ENCODE data around the gene POU2AF2. TPM values are rescaled to one million over a fixed set of nuclear protein-coding genes. Genes with fewer than 3 reads are reported as not detected.

The POU2AF2 gene
- total RNA-seq, 1 donor from 2014 or later, result not detected

GRCh38 chr11:111225881-111226280 is 19.6 kb upstream of the POU2AF2 start:
- Histone ChIP-seq H3K27ac (ENCODE audit: low read depth, low read length) (no peak overlapping the region), H3K4me2 (ENCODE audit: low read length) (no peak overlapping the region), H3K36me3 (ENCODE audit: insufficient read depth, low read length) (no peaks in the 10 kb centered on the region), H3K9ac (ENCODE audit: low read length) (no peak overlapping the region), H3K4me3 (ENCODE audit: insufficient read depth, low read depth, low read length) (no peak overlapping the region), H4K20me1 (ENCODE audit: insufficient read depth, low read length) (no peaks in the 10 kb centered on the region), H3K27me3 (ENCODE audit: insufficient read depth, low read length) (no peaks in the 10 kb centered on the region), H3K79me2 (ENCODE audit: insufficient read depth, low read length) (no peaks in the 10 kb centered on the region), H3K4me1 (ENCODE audit: insufficient read depth, low read length) (peaks cover 2% of the 10 kb centered on the region), H2AFZ (ENCODE audit: low read depth, low read length) (no peak overlapping the region), H3K9me3 (ENCODE audit: insufficient read depth, low read depth, low read length) (no peaks in the 10 kb centered on the region)
- Mint-ChIP-seq H3K27ac (ENCODE audit: unreplicated experiment) (no peak overlapping the region), H3K4me1 (ENCODE audit: low read depth, unreplicated experiment) (no peaks in the 10 kb centered on the region), H3K36me3 (ENCODE audit: low read depth, unreplicated experiment) (no peaks in the 10 kb centered on the region), H3K27me3 (ENCODE audit: low read depth, unreplicated experiment) (peaks cover 3% of the 10 kb centered on the region), H3K4me3 (ENCODE audit: unreplicated experiment) (no peak overlapping the region), H3K9me3 (ENCODE audit: unreplicated experiment) (peaks cover 8% of the 10 kb centered on the region)
- DNase-seq (ENCODE audit: low read depth), result no peak
- FAIRE-seq, result no peak
- TF ChIP-seq CTCF (IDR thresholded peaks at IDR 0.05; ENCODE audit: insufficient read depth, low read depth, low read length), result no peak
- no peak for TF ChIP-seq EZH2 (IDR thresholded peaks at IDR 0.05; ENCODE audit: insufficient read depth, low read length)

GRCh38 chr11:111229604-111230003 is 15.9 kb upstream of the POU2AF2 start:
- H2AFZ ChIP-seq (ENCODE audit: low read depth, low read length), result no peak overlapping the region
- no peaks in the 10 kb centered on the region for H4K20me1 ChIP-seq (ENCODE audit: insufficient read depth, low read length)
- H3K9ac ChIP-seq (ENCODE audit: low read length), result no peak overlapping the region
- Mint-ChIP-seq H3K4me1 (ENCODE audit: low read depth, unreplicated experiment) (no peaks in the 10 kb centered on the region), H3K9me3 (ENCODE audit: unreplicated experiment) (peaks cover 4% of the 10 kb centered on the region), H3K27ac (ENCODE audit: unreplicated experiment) (no peak overlapping the region), H3K4me3 (ENCODE audit: unreplicated experiment) (no peak overlapping the region), H3K36me3 (ENCODE audit: low read depth, unreplicated experiment) (no peaks in the 10 kb centered on the region), H3K27me3 (ENCODE audit: low read depth, unreplicated experiment) (peaks cover 4% of the 10 kb centered on the region)
- no peaks in the 10 kb centered on the region for H3K36me3 ChIP-seq (ENCODE audit: insufficient read depth, low read length)
- H3K4me2 ChIP-seq (ENCODE audit: low read length), result no peak overlapping the region
- DNase-seq (ENCODE audit: low read depth) (no peak), FAIRE-seq (no peak)
- H3K4me1 ChIP-seq (ENCODE audit: insufficient read depth, low read length), result no peaks in the 10 kb centered on the region
- H3K4me3 ChIP-seq (ENCODE audit: insufficient read depth, low read depth, low read length), result no peak overlapping the region
- H3K27me3 ChIP-seq (ENCODE audit: insufficient read depth, low read length), result peaks cover 5% of the 10 kb centered on the region
- TF ChIP-seq CTCF (IDR thresholded peaks at IDR 0.05; ENCODE audit: insufficient read depth, low read depth, low read length), result no peak
- no peak for TF ChIP-seq EZH2 (IDR thresholded peaks at IDR 0.05; ENCODE audit: insufficient read depth, low read length)
- H3K27ac ChIP-seq (ENCODE audit: low read depth, low read length), result no peak overlapping the region
- H3K79me2 ChIP-seq (ENCODE audit: insufficient read depth, low read length), result no peaks in the 10 kb centered on the region
- H3K9me3 ChIP-seq (ENCODE audit: insufficient read depth, low read depth, low read length), result no peaks in the 10 kb centered on the region

- Histone ChIP-seq H4K20me1 (ENCODE audit: insufficient read depth, low read length) (no peaks in the 10 kb centered on the region), H3K4me2 (ENCODE audit: low read length) (peak overlapping the region; percentile 80), H3K27ac (ENCODE audit: low read depth, low read length) (no peak overlapping the region), H3K9me3 (ENCODE audit: insufficient read depth, low read depth, low read length) (no peaks in the 10 kb centered on the region), H3K4me1 (ENCODE audit: insufficient read depth, low read length) (no peaks in the 10 kb centered on the region), H3K27me3 (ENCODE audit: insufficient read depth, low read length) (peaks cover 5% of the 10 kb centered on the region), H3K79me2 (ENCODE audit: insufficient read depth, low read length) (no peaks in the 10 kb centered on the region), H3K36me3 (ENCODE audit: insufficient read depth, low read length) (no peaks in the 10 kb centered on the region), H3K4me3 (ENCODE audit: insufficient read depth, low read depth, low read length) (peak overlapping the region; percentile 66), H2AFZ (ENCODE audit: low read depth, low read length) (peak overlapping the region; percentile 50), H3K9ac (ENCODE audit: low read length) (no peak overlapping the region)
- Mint-ChIP-seq H3K9me3 (ENCODE audit: unreplicated experiment) (peaks cover 2% of the 10 kb centered on the region), H3K4me1 (ENCODE audit: low read depth, unreplicated experiment) (no peaks in the 10 kb centered on the region), H3K36me3 (ENCODE audit: low read depth, unreplicated experiment) (no peaks in the 10 kb centered on the region), H3K4me3 (ENCODE audit: unreplicated experiment) (no peak overlapping the region), H3K27ac (ENCODE audit: unreplicated experiment) (no peak overlapping the region), H3K27me3 (ENCODE audit: low read depth, unreplicated experiment) (peaks cover 4% of the 10 kb centered on the region)
- DNase-seq (ENCODE audit: low read depth), result no peak
- TF ChIP-seq EZH2 (IDR thresholded peaks at IDR 0.05; ENCODE audit: insufficient read depth, low read length) (no peak), CTCF (IDR thresholded peaks at IDR 0.05; ENCODE audit: insufficient read depth, low read depth, low read length) (no peak)
- no peak for FAIRE-seq
Measured at GRCh38 chr11:111230122-111230465, 15.4 kb upstream of the POU2AF2 start.

Data from astrocyte (in vitro differentiated cells and primary cell).